GM19467 (cell line): ENCODE measurements around the gene PP2D1.
"Not testable (repeated sequence)": the region's sequence is repeated elsewhere in the genome, so short reads cannot be mapped to it uniquely, and the experiment has no call there.

Experiments used
- ATAC-seq: cut with Tn5 transposase; IDR thresholded peaks from one replicate; pipeline ENCODE4 v1.9.1; 2021; ENCODE audit warnings: mild to moderate bottlenecking, moderate library complexity; ENCODE audit not compliant: unreplicated experiment

PP2D1 gene

DNA sequence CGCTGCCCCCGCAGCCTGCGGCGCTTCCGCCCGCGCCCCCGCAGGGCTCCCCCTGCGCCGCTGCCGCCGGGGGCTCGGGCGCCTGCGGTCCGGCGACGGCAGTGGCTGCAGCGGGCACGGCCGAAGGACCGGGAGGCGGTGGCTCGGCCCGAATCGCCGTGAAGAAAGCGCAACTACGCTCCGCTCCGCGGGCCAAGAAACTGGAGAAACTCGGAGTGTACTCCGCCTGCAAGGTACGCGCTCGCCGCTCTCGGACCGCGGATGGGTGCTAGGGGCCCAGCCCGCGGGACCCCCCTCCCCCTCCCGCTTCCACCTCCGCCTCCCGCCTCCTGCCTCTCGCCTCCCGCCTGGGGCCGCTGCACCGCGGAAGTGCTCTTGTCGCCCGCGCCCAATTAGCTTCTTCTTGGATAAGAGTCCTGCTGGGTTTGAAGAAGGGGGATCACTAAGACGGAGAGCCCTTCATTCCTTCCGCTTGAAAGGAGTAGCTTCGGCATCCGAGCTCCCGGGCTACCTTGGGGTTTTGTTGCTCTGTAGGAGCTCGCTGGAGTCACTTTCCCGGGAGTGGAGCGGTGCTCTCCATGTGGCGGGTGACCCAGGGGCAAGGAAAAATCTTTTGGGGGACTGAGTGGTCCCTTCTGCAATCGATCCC, 28.6 kb upstream of the PP2D1 start:
- ATAC-seq: peak; percentile 34

GRCh38 chr3:20039765-20040547, 27.9 kb upstream of the PP2D1 start, which contains the start of gene KAT2B:
Gene KAT2B, plus strand, starts transcription at chr3:20040446. Its CDS starts 32 bp downstream, at chr3:20040478.
- ATAC-seq: peak; percentile 54

DNA sequence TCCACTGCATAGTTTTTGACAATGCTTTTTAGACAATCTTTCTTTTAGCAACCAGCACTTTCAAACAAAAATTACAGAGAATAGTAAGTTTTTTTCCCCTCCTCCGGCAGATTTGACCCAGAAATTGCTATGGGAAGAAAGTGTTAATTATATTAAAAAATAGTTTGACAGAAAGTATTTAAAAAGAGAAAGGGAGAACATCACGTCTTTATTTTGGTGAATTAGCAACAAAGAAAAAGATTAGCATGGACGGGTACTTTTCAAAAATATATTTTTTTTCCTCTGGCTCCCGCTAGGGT, 27.4 kb upstream of the PP2D1 start:
- ATAC-seq: no peak

- ATAC-seq: no peak
Observed at GRCh38 chr3:20038699-20039465, 26.8 kb upstream of the PP2D1 start.

GRCh38 chr3:20037255-20037996, 25.4 kb upstream of the PP2D1 start:
- no peak for ATAC-seq

- ATAC-seq: no peak
Observed at GRCh38 chr3:20035019-20035418, 23.0 kb upstream of the PP2D1 start.

GRCh38 chr3:20031939-20032338, 19.9 kb upstream of the PP2D1 start:
- ATAC-seq: not testable (repeated sequence)

DNA sequence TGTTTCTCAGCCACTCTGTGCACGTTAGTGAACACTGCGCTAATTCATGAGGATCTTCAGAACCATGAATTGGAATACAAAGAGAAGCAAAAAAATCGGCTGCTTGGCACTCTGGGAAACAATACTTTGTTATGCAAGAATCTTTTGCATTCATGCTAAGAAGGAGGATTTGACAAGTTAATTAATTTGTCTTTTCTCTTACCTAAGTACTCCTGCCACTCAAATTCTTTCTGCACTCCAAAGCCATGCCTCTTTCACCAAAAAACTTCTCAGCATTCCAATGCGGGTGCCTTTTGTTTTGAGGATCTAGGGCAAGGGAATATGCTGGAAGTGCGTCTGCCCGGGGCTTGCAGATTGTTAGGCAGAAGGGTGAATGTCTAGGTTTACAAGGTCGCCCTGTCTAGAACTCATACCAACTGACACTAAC, 16.9 kb upstream of the PP2D1 start:
- no peak for ATAC-seq

DNA sequence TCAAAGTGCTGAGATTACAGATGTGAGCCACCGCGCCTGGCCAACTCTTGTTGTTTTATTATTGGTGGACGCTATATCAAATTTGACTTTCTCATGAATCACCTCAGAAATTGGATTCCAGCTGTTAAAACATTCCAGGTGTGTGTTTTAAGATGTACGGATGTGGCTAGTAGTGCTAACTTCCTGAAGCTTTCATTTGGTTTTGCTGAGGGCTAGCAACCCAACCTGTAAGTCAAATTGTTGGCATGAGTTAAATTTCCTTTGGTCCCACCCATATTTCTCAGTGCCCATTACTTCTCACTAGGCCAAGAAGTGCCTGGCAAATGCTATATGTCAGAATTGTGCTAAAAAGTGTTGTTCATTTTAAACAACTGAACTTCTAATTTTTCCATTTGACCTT, 15.1 kb upstream of the PP2D1 start:
- ATAC-seq: no peak

- ATAC-seq: no peak
Observed at GRCh38 chr3:20023623-20024405, 11.8 kb upstream of the PP2D1 start.

DNA sequence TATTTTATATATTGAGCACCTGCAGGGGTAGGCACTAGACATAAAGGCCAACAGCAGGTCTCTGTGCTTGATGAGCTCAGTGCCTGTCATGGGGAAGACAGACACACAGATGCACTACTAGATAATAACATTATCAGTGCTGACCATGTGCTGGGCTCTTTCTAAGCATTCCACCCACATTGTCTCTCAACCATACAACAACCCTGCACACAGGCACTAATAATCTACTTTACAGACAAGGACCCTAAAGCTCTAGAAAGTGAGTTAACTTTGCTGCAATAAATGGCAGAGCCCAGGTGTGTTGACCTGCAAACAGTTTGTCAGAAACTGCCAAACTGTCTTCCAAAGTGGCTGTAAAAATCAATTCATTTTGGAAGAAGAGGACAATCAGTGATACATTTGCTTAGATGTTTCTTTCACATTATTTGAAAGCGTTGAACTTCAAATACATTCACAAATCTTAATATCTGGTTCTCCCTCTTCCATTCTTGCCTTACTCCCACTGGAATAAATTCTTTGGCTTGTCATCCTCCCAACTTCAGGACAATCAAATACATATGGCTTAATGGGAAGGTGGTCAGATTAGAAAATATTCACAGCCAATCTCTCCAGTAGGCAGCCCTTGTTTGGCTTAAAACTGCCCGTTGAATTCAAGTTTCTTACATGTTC, 11.0 kb upstream of the PP2D1 start:
- no peak for ATAC-seq

DNA sequence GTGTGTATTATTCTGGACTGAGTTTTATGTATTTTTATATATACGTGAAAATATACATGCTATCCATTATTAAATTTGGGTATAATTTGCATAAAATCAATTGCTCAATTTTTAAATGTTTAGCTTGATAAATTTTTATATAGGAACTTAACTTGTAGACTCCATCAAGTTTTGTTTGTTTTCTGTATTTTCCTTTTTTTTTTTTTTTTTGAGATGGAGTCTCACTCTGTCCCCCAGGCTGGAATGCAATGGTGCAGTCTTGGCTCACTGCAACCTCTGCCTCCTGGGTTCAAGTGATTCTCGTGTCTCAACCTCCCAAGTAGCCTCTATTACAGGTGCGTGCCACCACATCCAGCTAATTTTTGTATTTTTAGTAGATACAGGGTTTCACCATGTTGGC, 4.0 kb upstream of the PP2D1 start:
- ATAC-seq: not testable (repeated sequence)

- ATAC-seq: no peak
Observed at GRCh38 chr3:20015525-20015924, 3.5 kb upstream of the PP2D1 start.

- ATAC-seq: no peak
Observed at GRCh38 chr3:20013396-20013795, 1.3 kb upstream of the PP2D1 start.

DNA sequence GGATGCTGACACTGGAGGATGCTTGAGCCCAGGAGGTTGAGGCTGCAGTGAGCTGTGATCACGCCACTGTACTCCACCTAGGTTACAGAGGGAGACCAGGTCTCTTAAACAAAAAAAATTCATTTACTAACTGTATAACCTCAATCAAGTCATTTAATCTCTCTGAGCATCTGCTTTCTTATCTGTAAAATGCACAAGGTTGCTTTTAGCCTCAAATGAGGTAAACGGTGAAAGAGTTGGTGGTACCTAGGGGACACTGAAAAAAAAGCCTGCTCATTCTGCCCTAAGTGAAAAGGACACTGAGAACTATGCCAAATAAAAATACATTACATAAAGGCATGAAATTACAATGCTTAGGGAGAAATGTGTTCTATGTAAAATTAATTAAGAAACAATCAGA, 3.4 kb downstream of the PP2D1 start:
- no peak for ATAC-seq

GRCh38 chr3:20007960-20008359, 4.1 kb downstream of the PP2D1 start:
- ATAC-seq: no peak

GRCh38 chr3:20001932-20002331, 10.1 kb downstream of the PP2D1 start:
- no peak for ATAC-seq

- ATAC-seq: no peak
Observed at GRCh38 chr3:19997502-19997901, 14.6 kb downstream of the PP2D1 start.

DNA sequence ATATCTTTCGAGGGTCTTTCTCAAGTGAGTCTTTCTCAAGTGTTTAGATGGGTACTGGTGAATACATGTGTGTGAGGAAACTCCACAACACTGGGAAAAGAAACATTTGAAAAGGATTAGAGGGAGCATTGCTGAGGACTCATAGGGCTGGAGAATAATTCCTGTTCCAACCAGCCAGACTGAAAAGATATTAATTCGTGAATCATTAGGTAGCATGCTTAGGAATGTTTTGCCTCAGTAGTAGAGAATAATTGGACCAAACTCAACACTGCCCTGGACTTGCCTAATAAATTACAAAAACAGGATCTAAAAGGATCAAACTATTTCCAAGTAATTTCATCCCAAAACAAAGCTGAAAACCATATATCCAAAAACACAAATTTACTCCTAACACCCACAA, 17.3 kb downstream of the PP2D1 start:
- ATAC-seq: no peak

DNA sequence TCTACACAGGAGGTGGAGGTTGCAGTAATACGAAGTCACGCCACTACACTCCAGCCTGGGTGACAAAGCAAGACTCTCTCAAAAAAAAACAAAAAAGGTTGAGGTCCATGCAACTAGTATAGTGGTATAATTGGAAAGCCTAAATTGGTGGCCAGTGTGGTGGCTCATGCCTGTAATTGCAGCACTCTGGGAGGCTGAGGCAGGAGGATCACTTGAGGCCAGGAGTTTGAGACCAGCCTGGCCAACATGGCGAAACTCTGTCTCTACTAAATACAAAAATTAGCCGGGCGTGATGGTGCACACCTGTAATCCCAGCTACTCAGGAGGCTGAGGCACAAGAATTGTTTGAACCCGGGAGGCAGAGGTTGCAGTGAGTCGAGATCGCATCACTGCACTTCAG, 23.2 kb downstream of the PP2D1 start:
- not testable (repeated sequence) for ATAC-seq
